GM12878 (cell line): Measurements from ENCODE around the gene OPRL1. TPM values are rescaled to one million over a fixed set of nuclear protein-coding genes. Genes with fewer than 3 reads are reported as not detected.

Experiments used
- ATAC-seq: fragments of 200-7000 bp; cut with Tn5 transposase; 3 replicates; pipeline ENCODE4 v1.9.1; 2020; ENCODE audit warnings: mild to moderate bottlenecking, moderate library complexity
- BruUV-seq: library from RNA; stranded (reverse); fragments of 400-500 nt; replicated peaks from 2 replicates; lab custom pipeline; 2021; lab: Mats Ljungman, UMichigan
- CTCF ChIA-PET: fragments of 300-600 bp; sonication (Branson Sonifier 250); formaldehyde crosslinking; extraction: SDS; loops from one replicate; lab custom pipeline; 2021; ENCODE audit warnings: inconsistent platforms; lab: Yijun Ruan, JAX
- POLR2A ChIA-PET: fragments of 350-600 bp; formaldehyde crosslinking; extraction: SDS; loops from one replicate; lab custom pipeline; 2021; ENCODE audit warnings: inconsistent platforms; lab: Charles Lee
- RAD21 ChIA-PET: fragments of 300-600 bp; sonication (Branson Sonifier 250); formaldehyde crosslinking; loops from one replicate; lab custom pipeline; 2023; ENCODE audit warnings: antibody characterized with exemption; ENCODE audit not compliant: unreplicated experiment; lab: Charles Lee
- SMC1A ChIA-PET: fragments of 300-600 bp; sonication (Branson Sonifier 250); formaldehyde crosslinking; loops from one replicate; lab custom pipeline; 2023; ENCODE audit not compliant: unreplicated experiment, uncharacterized antibody; lab: Charles Lee
- DNase-seq: peaks from one replicate; pipeline ENCODE4 v3.0.0-alpha.2; 2011; ENCODE audit warnings: low read depth, low spot score
- FAIRE-seq: peaks from 3 replicates; lab custom pipeline; 2011; peaks lifted over from hg19 to GRCh38; lab: Jason Lieb, UNC
- H2AFZ ChIP-seq: 2 replicates; pipeline ENCODE4 v1.6.0; 2011; ENCODE audit warnings: low read depth, low read length, control low read depth; ENCODE audit not compliant: control insufficient read depth
- H3K27ac ChIP-seq: 2 replicates; pipeline ENCODE4 v1.5.1; 2011; ENCODE audit warnings: control low read depth; ENCODE audit not compliant: control insufficient read depth, insufficient read depth
- H3K27me3 ChIP-seq, 2 experiments: replicated peaks in 1 of 2; 2 replicates each; pipeline versions ENCODE4 v1.6.0 to v1.6.1; 2011; ENCODE audit warnings: low read length in 1 of 2; ENCODE audit not compliant: control insufficient read depth in 2 of 2, insufficient read depth in 2 of 2
- H3K36me3 ChIP-seq, 2 experiments: 2 replicates each; pipeline ENCODE4 v1.5.1; 2011; ENCODE audit warnings: low read length in 1 of 2; ENCODE audit not compliant: control insufficient read depth in 2 of 2, insufficient read depth in 2 of 2
- H3K4me1 ChIP-seq: 2 replicates; pipeline ENCODE4 v1.6.1; 2011; ENCODE audit warnings: mild to moderate bottlenecking, low read length, moderate library complexity, mixed read lengths; ENCODE audit not compliant: control insufficient read depth, insufficient read depth
- H3K4me2 ChIP-seq: 2 replicates; pipeline ENCODE4 v1.6.0; 2011; ENCODE audit warnings: control low read depth; ENCODE audit not compliant: control insufficient read depth, insufficient read depth
- H3K4me3 ChIP-seq: fragments of 200-600 bp; sonication (generic); 2 replicates; pipeline ENCODE4 v1.5.1; 2016
- H3K79me2 ChIP-seq: 2 replicates; pipeline ENCODE4 v1.6.0; 2011; ENCODE audit warnings: low read length; ENCODE audit not compliant: control insufficient read depth, insufficient read depth
- H3K9ac ChIP-seq: 2 replicates; pipeline ENCODE4 v1.8.0; 2011; ENCODE audit warnings: low read length, control low read depth, mixed read lengths; ENCODE audit not compliant: control insufficient read depth, insufficient read depth
- H3K9me3 ChIP-seq: replicated peaks from 3 replicates; pipeline ENCODE4 v1.5.1; 2011; ENCODE audit warnings: mild to moderate bottlenecking, low read length; ENCODE audit not compliant: control insufficient read depth, insufficient read depth
- H4K20me1 ChIP-seq: 2 replicates; pipeline ENCODE4 v1.6.0; 2011; ENCODE audit not compliant: control insufficient read depth, insufficient read depth
- CBFB ChIP-seq: IDR thresholded peaks from 2 replicates; pipeline ENCODE4 v1.6.1; 2016; ENCODE audit warnings: antibody characterized with exemption, low read depth
- FOS ChIP-seq: IDR thresholded peaks from 3 replicates; pipeline ENCODE4 v1.6.1; 2011; ENCODE audit warnings: borderline replicate concordance; ENCODE audit not compliant: insufficient read length; ENCODE audit errors: extremely low read depth
- IRF4 ChIP-seq: IDR thresholded peaks from 2 replicates; pipeline ENCODE4 v1.6.1; 2011; ENCODE audit warnings: low read depth, low read length
- NR2F1 ChIP-seq: fragments of 450-650 bp; conservative IDR thresholded peaks from 2 replicates; pipeline ENCODE4 v1.6.1; 2017; ENCODE audit warnings: mild to moderate bottlenecking
- STAT1 ChIP-seq: fragments of 450-650 bp; conservative IDR thresholded peaks from 2 replicates; pipeline ENCODE4 v1.6.1; 2014; ENCODE audit warnings: antibody characterized with exemption, mild to moderate bottlenecking
- TCF7 ChIP-seq: IDR thresholded peaks from 2 replicates; pipeline ENCODE4 v1.6.1; 2014; ENCODE audit warnings: antibody characterized with exemption, borderline replicate concordance
- WRNIP1 ChIP-seq: IDR thresholded peaks from 2 replicates; pipeline ENCODE4 v1.6.1; 2011; ENCODE audit warnings: low read depth, low read length, improper control_type of control experiment, borderline replicate concordance
- ZBTB11 ChIP-seq: fragments of 450-650 bp; formaldehyde crosslinking; IDR thresholded peaks from 2 replicates; pipeline ENCODE4 v1.5.0; 2022; ENCODE audit warnings: mild to moderate bottlenecking, missing genetic modification characterization
- ZNF24 ChIP-seq: fragments of 450-650 bp; IDR thresholded peaks from 2 replicates; pipeline ENCODE4 v1.6.1; 2017; ENCODE audit warnings: antibody characterized with exemption, mild to moderate bottlenecking
- ZNF592 ChIP-seq: fragments of 450-650 bp; IDR thresholded peaks from 2 replicates; pipeline ENCODE4 v1.6.1; 2017; ENCODE audit warnings: mild to moderate bottlenecking, moderate library complexity
- ZNF687 ChIP-seq: fragments of 450-650 bp; IDR thresholded peaks from 2 replicates; pipeline ENCODE4 v1.6.1; 2017; ENCODE audit warnings: mild to moderate bottlenecking, moderate library complexity
- WGBS: methylation state at CpG from one replicate; pipeline ENCODE4 v1.1.6; 2016; ENCODE audit warnings: low lambda C conversion rate; ENCODE audit not compliant: insufficient replicate concordance, insufficient coverage; ENCODE audit errors: missing lambda C conversion rate; 5-methylcytosine and 5-hydroxymethylcytosine counted together
- in situ Hi-C: fragments of 300-500 bp; cut with MboI; formaldehyde crosslinking; loops from 9 replicates; pipeline ENCODE4 v1.14.3; 2018; ENCODE audit warnings: mixed read lengths
- intact Hi-C: fragments of 100-400 bp; cut with micrococcal nuclease; formaldehyde crosslinking; loops from one replicate; pipeline ENCODE4 v1.14.2; 2022; ENCODE audit not compliant: unreplicated experiment
- polyA plus RNA-seq, 11 experiments: library from polyadenylated mRNA; depleted of rRNA in 4 of 11; unstranded in 6 of 11; stranded (reverse) in 5 of 11; fragments of >200 nt; fragmentation: Nextera tagmentation in 4 of 11; fragmentation: Illumina TruSeq in 1 of 11; extraction: Ambion mirVana in 4 of 11; extraction: Trizol in 1 of 11; gene quantifications; 1 replicate in 1 of 11; 2 replicates in 10 of 11; pipeline versions ENCODE4 v1.2.1 to v1.2.3, GENCODE V29; 2011 to 2016; ENCODE audit warnings: inconsistent platforms in 2 of 11, missing spikeins in 2 of 11, low read depth in 1 of 11
- total RNA-seq, 4 experiments: library from RNA; depleted of rRNA in 3 of 4; stranded (reverse); fragments of >200 nt in 3 of 4; fragmentation: Illumina TruSeq in 1 of 4; extraction: Trizol in 1 of 4; gene quantifications; 2 replicates each; pipeline versions ENCODE4 v1.2.1 to v1.2.3, GENCODE V29; 2013 to 2021

Gene OPRL1
- total and polyA plus RNA-seq, 10 of the 15 experiments (the other 5 are each of a cell fraction or from before 2014, with no cell fraction given) = 0.04 to 0.41 (median 0.24) TPM; not detected in 1

GRCh38 chr20:64099086-64099786 is 19.4 kb downstream of the OPRL1 start:
- DNase-seq (no peak), ATAC-seq (no peak), FAIRE-seq (no peak)
- Histone ChIP-seq H3K27ac (no peak overlapping the region), H3K79me2 (no peaks in the 10 kb centered on the region), H3K4me2 (no peak overlapping the region), H3K27me3 (peaks cover 4 to 11% of the 10 kb centered on the region in 2 experiments; a peak in 3 of 4 replicates), H3K36me3 (no peaks in the 10 kb centered on the region), H3K9me3 (no peaks in the 10 kb centered on the region), H3K9ac (no peak overlapping the region), H3K4me1 (peaks cover 16% of the 10 kb centered on the region), H3K4me3 (no peak overlapping the region), H4K20me1 (no peaks in the 10 kb centered on the region), H2AFZ (no peak overlapping the region)
- BruUV-seq = no TSS peak
- ChIA-PET CTCF (interaction anchor here (0.6 to 2.6 kb wide), 6 partner anchors 9 to 1131 kb away, joined by 3 to 7 read pairs (median 4); partner anchors contain the start of gene LKAAEAR1), POLR2A (interaction anchor here (1.1 kb wide), 1 partner anchor 156 kb away, joined by 3 read pairs; the partner anchor contains the start of gene PCMTD2), RAD21 (interaction anchor here (1.1 to 1.9 kb wide), 5 partner anchors 10 to 119 kb away, joined by 3 to 7 read pairs (median 6); partner anchors contain the start of genes LKAAEAR1, OPRL1, RGS19 and SAMD10), SMC1A (interaction anchor here (1.3 to 1.7 kb wide), 2 partner anchors 22 to 60 kb away, joined by 3 to 7 read pairs; no protein-coding TSS in a partner anchor)
- intact Hi-C loops = no loop called here
- WGBS = 53% methylated on average over 21 of the region's 21 CpGs
- in situ Hi-C loops = no loop called here
- TF ChIP-seq STAT1 (no peak), CBFB (no peak), FOS (no peak), ZNF24 (no peak), WRNIP1 (no peak), NR2F1 (no peak), ZNF592 (no peak), IRF4 (no peak), ZNF687 (no peak), ZBTB11 (no peak), TCF7 (no peak)
